ENCODE data around the gene FZD1. TPM values are rescaled to one million over a fixed set of nuclear protein-coding genes. Genes with fewer than 3 reads are reported as not detected.

The FZD1 gene
- polyA plus RNA-seq, 3 donors from 2014 or later: 0.12 TPM; not detected in 2

- Mint-ChIP-seq H3K9me3 (peaks cover 0 to 11% (median under 1%) of the 10 kb centered on the region in 6 donors), H3K4me1 (no peaks in the 10 kb centered on the region)
Observed at GRCh38 chr7:91243591-91244301, 20.5 kb upstream of the FZD1 start.

GRCh38 chr7:91247500-91247899, 16.7 kb upstream of the FZD1 start:
- Mint-ChIP-seq H3K4me3 (no peak overlapping the region), H3K36me3 (no peaks in the 10 kb centered on the region), H3K9me3 (peaks cover 0 to 11% (median 2%) of the 10 kb centered on the region in 6 donors), H3K4me1 (no peaks in the 10 kb centered on the region), H3K27ac (no peak overlapping the region), H3K27me3 (ENCODE audit: low read depth in 3 of 3) (no peaks in the 10 kb centered on the region)
- DNase-seq: no peak

More at GRCh38 chr7:91243591-91244301, 20.5 kb upstream of the FZD1 start:
- H3K36me3 Mint-ChIP-seq: no peaks in the 10 kb centered on the region
- no peak overlapping the region for H3K27ac Mint-ChIP-seq
- H3K4me3 Mint-ChIP-seq: no peak overlapping the region
- peaks cover 0 to 1% (median 0%) of the 10 kb centered on the region in 3 donors for H3K27me3 Mint-ChIP-seq (ENCODE audit: low read depth in 3 of 3)
- no peak for DNase-seq

GRCh38 chr7:91248996-91249395, 15.2 kb upstream of the FZD1 start:
- DNase-seq: no peak
- Mint-ChIP-seq H3K4me3 (no peak overlapping the region), H3K36me3 (no peaks in the 10 kb centered on the region), H3K27me3 (ENCODE audit: low read depth in 3 of 3) (peaks cover 0 to 2% (median 0%) of the 10 kb centered on the region in 3 donors), H3K27ac (no peak overlapping the region), H3K9me3 (peaks cover 0 to 13% (median 5%) of the 10 kb centered on the region in 6 donors), H3K4me1 (no peaks in the 10 kb centered on the region)

GRCh38 chr7:91249506-91250233, 14.6 kb upstream of the FZD1 start:
- no peaks in the 10 kb centered on the region for H3K36me3 Mint-ChIP-seq
- no peak overlapping the region for H3K4me3 Mint-ChIP-seq
- no peak overlapping the region for H3K27ac Mint-ChIP-seq
- DNase-seq: no peak
- peaks cover 0 to 10% (median 5%) of the 10 kb centered on the region in 6 donors for H3K9me3 Mint-ChIP-seq
- peaks cover 0 to 2% (median 0%) of the 10 kb centered on the region in 3 donors for H3K27me3 Mint-ChIP-seq (ENCODE audit: low read depth in 3 of 3)
- no peaks in the 10 kb centered on the region for H3K4me1 Mint-ChIP-seq

- Mint-ChIP-seq H3K4me3 (no peak overlapping the region), H3K27me3 (ENCODE audit: low read depth in 3 of 3) (peaks cover 0 to 2% (median 0%) of the 10 kb centered on the region in 3 donors), H3K4me1 (no peaks in the 10 kb centered on the region), H3K9me3 (peaks cover 0 to 10% (median 4%) of the 10 kb centered on the region in 6 donors), H3K36me3 (no peaks in the 10 kb centered on the region), H3K27ac (no peak overlapping the region)
- DNase-seq: no peak
Observed at GRCh38 chr7:91250706-91251105, 13.5 kb upstream of the FZD1 start.

- H3K36me3 Mint-ChIP-seq: no peaks in the 10 kb centered on the region
- no peak for DNase-seq
- H3K4me3 Mint-ChIP-seq: no peak overlapping the region
- no peak overlapping the region for H3K27ac Mint-ChIP-seq
- peaks cover 0 to 15% (median 8%) of the 10 kb centered on the region in 6 donors for H3K9me3 Mint-ChIP-seq
- H3K27me3 Mint-ChIP-seq (ENCODE audit: low read depth in 3 of 3): peaks cover 0 to 2% (median 0%) of the 10 kb centered on the region in 3 donors
- H3K4me1 Mint-ChIP-seq: no peaks in the 10 kb centered on the region
Observed at GRCh38 chr7:91251877-91252276, 12.4 kb upstream of the FZD1 start.

GRCh38 chr7:91263384-91264045, 718 bp upstream of the FZD1 start:
- Mint-ChIP-seq H3K27ac (no peak overlapping the region), H3K36me3 (no peaks in the 10 kb centered on the region), H3K4me3 (peak overlapping the region in 4 of 5 donors; percentile 42 to 62 (median 48)), H3K9me3 (peaks cover 0 to 7% (median 2%) of the 10 kb centered on the region in 6 donors), H3K27me3 (ENCODE audit: low read depth in 3 of 3) (peaks cover 4 to 20% (median 6%) of the 10 kb centered on the region in 3 donors), H3K4me1 (peaks cover 0 to 6% of the 10 kb centered on the region in 2 donors)
- no peak for DNase-seq

- peaks cover 4 to 19% (median 6%) of the 10 kb centered on the region in 3 donors for H3K27me3 Mint-ChIP-seq (ENCODE audit: low read depth in 3 of 3)
- DNase-seq: no peak
- H3K27ac Mint-ChIP-seq: no peak overlapping the region
- H3K4me1 Mint-ChIP-seq: peaks cover 0 to 6% of the 10 kb centered on the region in 2 donors
- peaks cover 0 to 7% (median 2%) of the 10 kb centered on the region in 6 donors for H3K9me3 Mint-ChIP-seq
- peak overlapping the region; percentile 54 to 69 (median 60) for H3K4me3 Mint-ChIP-seq
- H3K36me3 Mint-ChIP-seq: no peaks in the 10 kb centered on the region
Observed at GRCh38 chr7:91264924-91265681, 870 bp downstream of the FZD1 start.

GRCh38 chr7:91265693-91266066, 1.4 kb downstream of the FZD1 start:
- Mint-ChIP-seq H3K4me3 (peak overlapping the region in 1 of 5 donors; percentile 30), H3K9me3 (peaks cover 0 to 6% (median 2%) of the 10 kb centered on the region in 6 donors), H3K27me3 (ENCODE audit: low read depth in 3 of 3) (peaks cover 4 to 18% (median 6%) of the 10 kb centered on the region in 3 donors), H3K27ac (no peak overlapping the region), H3K4me1 (peaks cover 0 to 6% of the 10 kb centered on the region in 2 donors), H3K36me3 (no peaks in the 10 kb centered on the region)
- DNase-seq: no peak

GRCh38 chr7:91266067-91266688, 1.9 kb downstream of the FZD1 start:
- Mint-ChIP-seq H3K4me3 (peak overlapping the region in 3 of 5 donors; percentile 12 to 53 (median 27)), H3K27ac (no peak overlapping the region), H3K4me1 (peaks cover 0 to 6% of the 10 kb centered on the region in 2 donors), H3K9me3 (peaks cover 0 to 3% (median 2%) of the 10 kb centered on the region in 6 donors), H3K27me3 (ENCODE audit: low read depth in 3 of 3) (peaks cover 4 to 18% (median 6%) of the 10 kb centered on the region in 3 donors), H3K36me3 (no peaks in the 10 kb centered on the region)
- no peak for DNase-seq

- Mint-ChIP-seq H3K27me3 (ENCODE audit: low read depth in 3 of 3) (peaks cover 4 to 18% (median 5%) of the 10 kb centered on the region in 3 donors), H3K4me3 (peak overlapping the region in 1 of 5 donors; percentile 7), H3K27ac (no peak overlapping the region), H3K4me1 (peaks cover 0 to 6% of the 10 kb centered on the region in 2 donors), H3K9me3 (peaks cover 0 to 3% (median 2%) of the 10 kb centered on the region in 6 donors), H3K36me3 (no peaks in the 10 kb centered on the region)
- no peak for DNase-seq
Observed at GRCh38 chr7:91266689-91267090, 2.5 kb downstream of the FZD1 start.

- no peak for DNase-seq
- Mint-ChIP-seq H3K9me3 (peaks cover 0 to 3% (median 2%) of the 10 kb centered on the region in 6 donors), H3K27ac (no peak overlapping the region), H3K4me3 (peak overlapping the region in 2 of 5 donors; percentile 15 to 19), H3K4me1 (peaks cover 0 to 6% of the 10 kb centered on the region in 2 donors), H3K36me3 (no peaks in the 10 kb centered on the region), H3K27me3 (ENCODE audit: low read depth in 3 of 3) (peaks cover 4 to 18% (median 5%) of the 10 kb centered on the region in 3 donors)
Observed at GRCh38 chr7:91267171-91267955, 3.1 kb downstream of the FZD1 start.
